Activated T-cell treated with anti-CD3 and anti-CD28 coated beads for 24 hours (primary cell): ENCODE data around the gene NECAB2.

Source experiments
- DNase-seq: peaks from one replicate; pipeline ENCODE4 v3.0.0-alpha.2; 2020; ENCODE audit warnings: low read depth

The NECAB2 gene

GRCh38 chr16:83992624-83993023, 24.6 kb downstream of the NECAB2 start:
- DNase-seq, result no peak

- DNase-seq, result no peak
Measured at GRCh38 chr16:83994087-83994486, 26.0 kb downstream of the NECAB2 start.

GRCh38 chr16:83994703-83995102, 26.7 kb downstream of the NECAB2 start:
- DNase-seq, result no peak

- DNase-seq, result no peak
Measured at GRCh38 chr16:83995754-83996153, 27.7 kb downstream of the NECAB2 start.

- no peak for DNase-seq
Measured at GRCh38 chr16:83996481-83997252, 28.6 kb downstream of the NECAB2 start.

- no peak for DNase-seq
Measured at GRCh38 chr16:83998091-83998490, 30.0 kb downstream of the NECAB2 start.

GRCh38 chr16:84000989-84001642, 33.1 kb downstream of the NECAB2 start:
- DNase-seq, result no peak

GRCh38 chr16:84001726-84002125, 33.7 kb downstream of the NECAB2 start:
- DNase-seq, result no peak

- no peak for DNase-seq
Measured at GRCh38 chr16:84003038-84003437, 35.0 kb downstream of the NECAB2 start.

- DNase-seq, result no peak
Measured at GRCh38 chr16:84004442-84004841, 36.4 kb downstream of the NECAB2 start.

GRCh38 chr16:84005391-84005790, 37.3 kb downstream of the NECAB2 start:
- no peak for DNase-seq

GRCh38 chr16:84007520-84007919, 39.5 kb downstream of the NECAB2 start:
- no peak for DNase-seq

- DNase-seq, result no peak
Measured at GRCh38 chr16:84007965-84008364, 39.9 kb downstream of the NECAB2 start.

- no peak for DNase-seq
Measured at GRCh38 chr16:84009282-84009681, 41.2 kb downstream of the NECAB2 start.

GRCh38 chr16:84013787-84014569, 45.9 kb downstream of the NECAB2 start:
- DNase-seq, result peak; percentile 47

GRCh38 chr16:84014570-84015327, 46.7 kb downstream of the NECAB2 start:
- no peak for DNase-seq

- DNase-seq, result no peak
Measured at GRCh38 chr16:84015399-84015798, 47.4 kb downstream of the NECAB2 start.

GRCh38 chr16:84016477-84016876, 48.4 kb downstream of the NECAB2 start:
- no peak for DNase-seq

GRCh38 chr16:84018710-84019109, 50.7 kb downstream of the NECAB2 start:
- no peak for DNase-seq

- DNase-seq, result no peak
Measured at GRCh38 chr16:84020353-84020752, 52.3 kb downstream of the NECAB2 start.

- no peak for DNase-seq
Measured at GRCh38 chr16:84021488-84021887, 53.4 kb downstream of the NECAB2 start.

GRCh38 chr16:84022644-84023043, 54.6 kb downstream of the NECAB2 start:
- DNase-seq, result no peak
